WTC11 (cell line): Measurements from ENCODE around the gene KCNIP1. TPM values are rescaled to one million over a fixed set of nuclear protein-coding genes. Genes with fewer than 3 reads are reported as not detected.

Source experiments
- ATAC-seq: fragments of 200-7000 bp; cut with Tn5 transposase; 2 replicates; pipeline ENCODE4 v1.10.0; 2021; ENCODE audit warnings: mild to moderate bottlenecking, moderate library complexity
- CTCF ChIA-PET: fragments of 300-600 bp; sonication (Branson Sonifier 250); formaldehyde crosslinking; loops from one replicate; lab custom pipeline; 2021; ENCODE audit warnings: antibody characterized with exemption; lab: Charles Lee
- POLR2A ChIA-PET: fragments of 350-600 bp; sonication (Branson Sonifier 250); formaldehyde crosslinking; loops from one replicate; lab custom pipeline; 2021; ENCODE audit warnings: antibody characterized with exemption; lab: Charles Lee
- DNase-seq: peaks from one replicate; pipeline ENCODE4 v3.0.0; 2021; ENCODE audit warnings: low spot score
- H3K27ac Mint-ChIP-seq: 2 replicates; pipeline ENCODE4 v1.8.0; 2021; ENCODE audit warnings: mixed read lengths
- H3K27me3 Mint-ChIP-seq: 2 replicates; pipeline ENCODE4 v1.8.0; 2021; ENCODE audit warnings: low read depth, mild to moderate bottlenecking, moderate library complexity, mixed read lengths
- H3K36me3 Mint-ChIP-seq: 2 replicates; pipeline ENCODE4 v1.8.0; 2021; ENCODE audit warnings: mixed read lengths
- H3K4me1 Mint-ChIP-seq: 2 replicates; pipeline ENCODE4 v1.8.0; 2022; ENCODE audit warnings: mixed read lengths
- H3K4me3 Mint-ChIP-seq: 2 replicates; pipeline ENCODE4 v1.8.0; 2021; ENCODE audit warnings: mild to moderate bottlenecking, moderate library complexity, mixed read lengths
- H3K9me3 Mint-ChIP-seq: 2 replicates; pipeline ENCODE4 v1.8.0; 2021; ENCODE audit warnings: mixed read lengths
- ARID4B ChIP-seq: sonication (generic); formaldehyde crosslinking; IDR thresholded peaks from 2 replicates; pipeline ENCODE4 v1.8.0; 2023; ENCODE audit warnings: missing genetic modification reagents, mild to moderate bottlenecking, borderline replicate concordance
- E2F4 ChIP-seq: sonication (generic); formaldehyde crosslinking; IDR thresholded peaks from 2 replicates; pipeline ENCODE4 v1.8.1; 2022; ENCODE audit warnings: low read depth, mild to moderate bottlenecking, moderate library complexity, missing genetic modification reagents, borderline replicate concordance
- FOXK1 ChIP-seq: sonication (generic); formaldehyde crosslinking; IDR thresholded peaks from 2 replicates; pipeline ENCODE4 v1.8.0; 2022; ENCODE audit warnings: mild to moderate bottlenecking, moderate library complexity, missing genetic modification reagents
- HMGA2 ChIP-seq: fragments of 250-450 bp; sonication (Bioruptor Pico); IDR thresholded peaks from 2 replicates; pipeline ENCODE4 v1.4.0; 2021; ENCODE audit warnings: mild to moderate bottlenecking, moderate library complexity
- KAT7 ChIP-seq: sonication (generic); formaldehyde crosslinking; IDR thresholded peaks from 2 replicates; pipeline ENCODE4 v1.8.1; 2023; ENCODE audit warnings: missing genetic modification reagents, mild to moderate bottlenecking, borderline replicate concordance
- MYBL2 ChIP-seq: sonication (generic); formaldehyde crosslinking; IDR thresholded peaks from 2 replicates; pipeline ENCODE4 v1.8.1; 2023; ENCODE audit warnings: mild to moderate bottlenecking, moderate library complexity, missing genetic modification reagents
- SOX15 ChIP-seq: fragments of 250-450 bp; sonication (Bioruptor Pico); IDR thresholded peaks from 2 replicates; pipeline ENCODE4 v1.9.0; 2021; ENCODE audit warnings: mild to moderate bottlenecking
- ZNF281 ChIP-seq: sonication (generic); formaldehyde crosslinking; IDR thresholded peaks from 2 replicates; pipeline ENCODE4 v1.8.0; 2023; ENCODE audit warnings: mild to moderate bottlenecking, missing genetic modification reagents
- ZNF416 ChIP-seq: fragments of 250-450 bp; sonication (Bioruptor Pico); IDR thresholded peaks from 2 replicates; pipeline ENCODE4 v1.9.0; 2021; ENCODE audit warnings: mild to moderate bottlenecking, inconsistent platforms
- ZNF425 ChIP-seq: fragments of 250-450 bp; sonication (Bioruptor Pico); conservative IDR thresholded peaks from 2 replicates; pipeline ENCODE4 v1.9.0; 2021; ENCODE audit warnings: mild to moderate bottlenecking
- ZNF512 ChIP-seq: sonication (generic); formaldehyde crosslinking; IDR thresholded peaks from 2 replicates; pipeline ENCODE4 v1.8.1; 2022; ENCODE audit warnings: missing genetic modification reagents, borderline replicate concordance
- total RNA-seq: library from RNA; stranded (reverse); gene quantifications from 3 replicates; pipeline ENCODE4 v1.2.3, GENCODE V29; 2021

KCNIP1 gene
- total RNA-seq, 1 experiment from 2014 or later = 0.59 TPM

- no peaks in the 10 kb centered on the region for H3K27me3 Mint-ChIP-seq
- ATAC-seq = no peak
- ChIA-PET CTCF (no interaction called here), POLR2A (no interaction called here)
- peaks cover 3% of the 10 kb centered on the region; the same call in 1 of the 2 replicates for H3K9me3 Mint-ChIP-seq
- H3K4me1 Mint-ChIP-seq = peaks cover 1% of the 10 kb centered on the region; the same call in 1 of the 2 replicates
- DNase-seq = no peak
- no peak overlapping the region for H3K4me3 Mint-ChIP-seq
- TF ChIP-seq KAT7 (CRISPR knock-in tag) (no peak), FOXK1 (CRISPR knock-in tag) (no peak), ZNF425 (CRISPR knock-in tag) (no peak), MYBL2 (CRISPR knock-in tag) (no peak)
- H3K27ac Mint-ChIP-seq = no peak overlapping the region
- no peaks in the 10 kb centered on the region; the same call in 1 of the 2 replicates for H3K36me3 Mint-ChIP-seq
Measured at GRCh38 chr5:170517411-170517810, 13.6 kb downstream of the KCNIP1 start.

- ATAC-seq = no peak
- no peak for TF ChIP-seq ZNF416 (CRISPR knock-in tag)
- no peak for TF ChIP-seq HMGA2 (CRISPR knock-in tag)
- no peak for TF ChIP-seq ARID4B
- TF ChIP-seq ZNF281 (CRISPR knock-in tag) = no peak
- TF ChIP-seq E2F4 (CRISPR knock-in tag) = no peak
- TF ChIP-seq SOX15 = no peak
- TF ChIP-seq ZNF512 (CRISPR knock-in tag) = no peak
- CTCF ChIA-PET = no interaction called here
- POLR2A ChIA-PET = no interaction called here
- Mint-ChIP-seq H3K27ac (no peak overlapping the region), H3K36me3 (no peaks in the 10 kb centered on the region; the same call in 1 of the 2 replicates), H3K9me3 (peaks cover 3% of the 10 kb centered on the region; the same call in 1 of the 2 replicates), H3K27me3 (no peaks in the 10 kb centered on the region), H3K4me3 (no peak overlapping the region), H3K4me1 (peaks cover 8% of the 10 kb centered on the region)
- DNase-seq = no peak
Measured at GRCh38 chr5:170518277-170518676, 14.5 kb downstream of the KCNIP1 start.
